MM.1S (cell line): ENCODE results near the gene KLHL18.

ENCODE experiments used
- DNase-seq: peaks from one replicate; pipeline ENCODE4 v3.0.0-alpha.2; 2015
- H2AFZ ChIP-seq: fragments of 300-600 bp; sonication (generic); 2 replicates; pipeline ENCODE4 v1.6.0; 2016; ENCODE audit warnings: antibody characterized with exemption, low read length
- H3F3A ChIP-seq: fragments of 300-600 bp; sonication (generic); 2 replicates; pipeline ENCODE4 v1.6.1; 2016; ENCODE audit warnings: mild to moderate bottlenecking, antibody characterized with exemption, low read length, moderate library complexity, mixed read lengths; ENCODE audit not compliant: insufficient read depth
- H3K27ac ChIP-seq: fragments of 300-600 bp; sonication (generic); 2 replicates; pipeline ENCODE4 v1.5.1; 2016; ENCODE audit warnings: mild to moderate bottlenecking, low read length
- H3K27me3 ChIP-seq: fragments of 300-600 bp; sonication (generic); replicated peaks from 2 replicates; pipeline ENCODE4 v1.6.0; 2016; ENCODE audit warnings: low read length; ENCODE audit not compliant: insufficient read depth
- H3K36me3 ChIP-seq: fragments of 300-600 bp; sonication (generic); replicated peaks from 2 replicates; pipeline ENCODE4 v1.6.1; 2016; ENCODE audit warnings: mild to moderate bottlenecking, low read length, mixed read lengths; ENCODE audit not compliant: insufficient read depth
- H3K4me1 ChIP-seq: fragments of 300-600 bp; sonication (generic); 2 replicates; pipeline ENCODE4 v1.6.1; 2016; ENCODE audit warnings: low read length, mixed read lengths
- H3K4me2 ChIP-seq: fragments of 300-600 bp; sonication (generic); 2 replicates; pipeline ENCODE4 v1.6.0; 2016; ENCODE audit warnings: low read depth, low read length
- H3K4me3 ChIP-seq: fragments of 300-600 bp; sonication (generic); 2 replicates; pipeline ENCODE4 v1.5.1; 2016; ENCODE audit warnings: low read length, mixed read lengths
- H3K79me2 ChIP-seq: fragments of 300-600 bp; sonication (generic); 2 replicates; pipeline ENCODE4 v1.6.1; 2016; ENCODE audit warnings: mixed run types, low read length, mixed read lengths
- H3K9ac ChIP-seq: fragments of 300-600 bp; sonication (generic); 2 replicates; pipeline ENCODE4 v1.6.1; 2016; ENCODE audit warnings: low read length, mixed read lengths
- H3K9me2 ChIP-seq: fragments of 300-600 bp; sonication (generic); replicated peaks from 2 replicates; pipeline ENCODE4 v1.6.1; 2016; ENCODE audit warnings: mild to moderate bottlenecking, low read length, mixed read lengths; ENCODE audit not compliant: insufficient read depth
- H3K9me3 ChIP-seq: fragments of 300-600 bp; sonication (generic); replicated peaks from 2 replicates; pipeline ENCODE4 v1.6.1; 2016; ENCODE audit warnings: mild to moderate bottlenecking, low read length, mixed read lengths; ENCODE audit not compliant: insufficient read depth
- H4K20me1 ChIP-seq: fragments of 300-600 bp; sonication (generic); 2 replicates; pipeline ENCODE4 v1.6.1; 2016; ENCODE audit warnings: mild to moderate bottlenecking, low read length, moderate library complexity, mixed read lengths; ENCODE audit not compliant: insufficient read depth
- EZH2 ChIP-seq: fragments of 300-600 bp; sonication (generic); optimal IDR thresholded peaks from 2 replicates; pipeline ENCODE3; 2017; ENCODE audit warnings: low read depth, mild to moderate bottlenecking, antibody characterized with exemption, low read length, mixed read lengths
- EZH2phosphoT487 ChIP-seq: fragments of 300-600 bp; sonication (generic); IDR thresholded peaks from 2 replicates; pipeline ENCODE4 v1.6.1; 2018; ENCODE audit warnings: antibody characterized with exemption, low read length
- TF ChIP-seq, protein P1 (sequence below): fragments of 300-600 bp; sonication (generic); IDR thresholded peaks from 2 replicates; pipeline ENCODE4 v1.5.1; 2016; ENCODE audit warnings: antibody characterized with exemption, low read length, mixed read lengths

Gene KLHL18

DNA sequence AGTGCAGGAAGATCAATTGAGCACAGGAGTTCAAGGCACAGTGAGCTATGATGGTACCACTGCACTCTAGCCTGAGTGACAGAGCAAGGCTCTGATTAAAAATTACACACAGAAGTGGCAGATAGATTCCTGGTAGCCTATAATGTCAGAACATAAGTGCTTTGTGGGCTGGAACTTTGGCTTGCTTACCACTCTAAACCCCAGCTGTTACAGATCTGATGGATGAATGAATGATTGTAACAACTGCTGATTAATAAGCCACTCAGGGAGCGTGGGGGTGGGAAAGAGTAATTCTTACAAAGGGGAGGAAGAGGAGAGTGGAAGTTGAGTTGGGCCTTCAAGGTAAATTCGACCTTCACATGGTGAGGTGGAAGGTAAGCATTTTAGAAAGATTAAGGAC lies 57.2 kb downstream of the KLHL18 start:
- Histone ChIP-seq H3K9me2 (no peaks in the 10 kb centered on the region), H3F3A (no peaks in the 10 kb centered on the region), H4K20me1 (no peaks in the 10 kb centered on the region), H3K79me2 (no peaks in the 10 kb centered on the region), H2AFZ (no peak overlapping the region), H3K4me1 (no peaks in the 10 kb centered on the region), H3K27ac (no peak overlapping the region), H3K36me3 (no peaks in the 10 kb centered on the region; the same call in none of the 2 replicates), H3K4me2 (no peak overlapping the region), H3K9ac (no peak overlapping the region), H3K27me3 (no peaks in the 10 kb centered on the region), H3K9me3 (no peaks in the 10 kb centered on the region), H3K4me3 (no peak overlapping the region)
- DNase-seq: no peak
- TF ChIP-seq, protein P1, sequence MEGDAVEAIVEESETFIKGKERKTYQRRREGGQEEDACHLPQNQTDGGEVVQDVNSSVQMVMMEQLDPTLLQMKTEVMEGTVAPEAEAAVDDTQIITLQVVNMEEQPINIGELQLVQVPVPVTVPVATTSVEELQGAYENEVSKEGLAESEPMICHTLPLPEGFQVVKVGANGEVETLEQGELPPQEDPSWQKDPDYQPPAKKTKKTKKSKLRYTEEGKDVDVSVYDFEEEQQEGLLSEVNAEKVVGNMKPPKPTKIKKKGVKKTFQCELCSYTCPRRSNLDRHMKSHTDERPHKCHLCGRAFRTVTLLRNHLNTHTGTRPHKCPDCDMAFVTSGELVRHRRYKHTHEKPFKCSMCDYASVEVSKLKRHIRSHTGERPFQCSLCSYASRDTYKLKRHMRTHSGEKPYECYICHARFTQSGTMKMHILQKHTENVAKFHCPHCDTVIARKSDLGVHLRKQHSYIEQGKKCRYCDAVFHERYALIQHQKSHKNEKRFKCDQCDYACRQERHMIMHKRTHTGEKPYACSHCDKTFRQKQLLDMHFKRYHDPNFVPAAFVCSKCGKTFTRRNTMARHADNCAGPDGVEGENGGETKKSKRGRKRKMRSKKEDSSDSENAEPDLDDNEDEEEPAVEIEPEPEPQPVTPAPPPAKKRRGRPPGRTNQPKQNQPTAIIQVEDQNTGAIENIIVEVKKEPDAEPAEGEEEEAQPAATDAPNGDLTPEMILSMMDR: no peak
- no peak for TF ChIP-seq EZH2
- TF ChIP-seq EZH2phosphoT487: no peak

DNA sequence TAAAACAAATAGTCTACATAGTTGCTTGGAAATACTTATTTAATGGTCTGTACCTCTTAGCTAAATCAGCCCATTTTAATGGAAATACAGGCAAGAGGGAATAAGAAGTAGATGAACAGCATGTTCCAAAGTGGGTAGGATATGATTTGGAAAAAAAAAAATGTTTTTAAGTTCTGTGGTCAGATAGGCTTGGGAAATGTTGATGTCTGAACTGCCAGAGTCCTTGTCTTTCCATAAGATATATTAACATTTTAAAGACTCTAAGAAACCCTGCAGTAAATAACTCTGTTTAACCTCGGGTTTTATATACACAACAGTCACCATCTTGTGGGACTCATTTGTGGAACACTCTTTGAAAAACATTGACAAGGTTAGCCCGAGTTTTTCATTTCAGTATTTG lies 58.1 kb downstream of the KLHL18 start:
- H3K36me3 ChIP-seq: no peaks in the 10 kb centered on the region; the same call in none of the 2 replicates

DNA sequence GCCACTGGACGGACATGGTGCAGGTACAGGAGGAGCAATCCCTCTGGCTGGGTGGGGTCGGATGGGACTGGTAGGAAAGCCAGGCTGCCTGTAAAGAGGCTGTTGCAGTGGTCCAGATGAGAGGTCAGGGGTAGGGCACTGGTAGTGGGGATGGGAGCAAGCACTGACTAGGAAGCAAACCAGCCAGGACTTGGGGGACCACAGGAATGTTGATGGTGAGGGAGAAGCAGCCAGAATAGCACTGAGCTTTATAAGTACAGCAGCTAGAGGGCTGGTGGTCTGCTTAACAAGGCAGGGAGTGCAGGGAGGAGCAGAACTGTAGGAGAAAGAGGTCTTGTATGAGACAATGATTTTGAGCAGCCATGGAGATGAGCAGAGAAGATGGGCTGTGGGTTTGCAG lies 59.4 kb downstream of the KLHL18 start:
- Histone ChIP-seq H3F3A (peaks cover 4% of the 10 kb centered on the region; the same call in 1 of the 2 replicates), H3K4me1 (peaks cover 12% of the 10 kb centered on the region), H3K4me2 (no peak overlapping the region), H3K9me3 (no peaks in the 10 kb centered on the region), H2AFZ (no peak overlapping the region), H4K20me1 (no peaks in the 10 kb centered on the region), H3K79me2 (no peaks in the 10 kb centered on the region), H3K9ac (no peak overlapping the region), H3K4me3 (no peak overlapping the region), H3K36me3 (no peaks in the 10 kb centered on the region; the same call in 1 of the 2 replicates), H3K27ac (no peak overlapping the region), H3K27me3 (no peaks in the 10 kb centered on the region), H3K9me2 (no peaks in the 10 kb centered on the region)
- DNase-seq: no peak
- TF ChIP-seq EZH2 (no peak), EZH2phosphoT487 (no peak)
- TF ChIP-seq, protein P1: no peak

More for the DNA sequence above, 58.1 kb downstream of the KLHL18 start:
- Histone ChIP-seq H4K20me1 (no peaks in the 10 kb centered on the region), H3K9me2 (no peaks in the 10 kb centered on the region), H3K79me2 (no peaks in the 10 kb centered on the region), H2AFZ (no peak overlapping the region), H3K4me1 (no peaks in the 10 kb centered on the region), H3K9me3 (no peaks in the 10 kb centered on the region), H3K27ac (no peak overlapping the region), H3K4me3 (no peak overlapping the region), H3K9ac (no peak overlapping the region), H3K27me3 (no peaks in the 10 kb centered on the region), H3F3A (no peaks in the 10 kb centered on the region), H3K4me2 (no peak overlapping the region)
- DNase-seq: no peak
- TF ChIP-seq EZH2 (no peak), EZH2phosphoT487 (no peak)
- TF ChIP-seq, protein P1: no peak
